C4-2B (cell line): ENCODE measurements around the gene KIF23.

Experiments used
- ZFX ChIP-seq: fragments of 450-650 bp; IDR thresholded peaks from 2 replicates; pipeline ENCODE4 v1.6.1; 2017
- TF ChIP-seq, protein P1 (sequence below): fragments of 450-650 bp; conservative IDR thresholded peaks from 2 replicates; pipeline ENCODE4 v1.5.1; 2017; ENCODE audit warnings: mild to moderate bottlenecking

DNA sequence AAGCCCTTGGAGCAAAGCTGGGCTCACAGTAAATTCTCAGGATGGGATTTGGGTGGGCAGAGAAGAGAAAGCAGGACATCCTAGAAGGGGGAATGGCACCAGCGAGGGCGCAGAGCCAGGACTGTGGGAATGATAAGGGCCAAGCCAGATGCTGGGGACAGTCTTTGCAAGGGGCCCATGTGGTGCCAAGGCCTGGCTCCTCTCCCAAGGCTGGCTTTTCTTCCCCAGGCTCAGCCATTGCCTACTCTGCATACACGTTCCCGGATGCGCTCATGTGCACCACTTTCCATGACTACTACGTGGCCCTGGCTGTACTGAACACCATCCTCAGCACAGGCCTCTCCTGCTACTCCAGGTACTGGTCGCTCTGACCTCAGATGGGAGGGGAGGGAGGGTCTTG, 24.7 kb upstream of the KIF23 start:
- TF ChIP-seq, protein P1, sequence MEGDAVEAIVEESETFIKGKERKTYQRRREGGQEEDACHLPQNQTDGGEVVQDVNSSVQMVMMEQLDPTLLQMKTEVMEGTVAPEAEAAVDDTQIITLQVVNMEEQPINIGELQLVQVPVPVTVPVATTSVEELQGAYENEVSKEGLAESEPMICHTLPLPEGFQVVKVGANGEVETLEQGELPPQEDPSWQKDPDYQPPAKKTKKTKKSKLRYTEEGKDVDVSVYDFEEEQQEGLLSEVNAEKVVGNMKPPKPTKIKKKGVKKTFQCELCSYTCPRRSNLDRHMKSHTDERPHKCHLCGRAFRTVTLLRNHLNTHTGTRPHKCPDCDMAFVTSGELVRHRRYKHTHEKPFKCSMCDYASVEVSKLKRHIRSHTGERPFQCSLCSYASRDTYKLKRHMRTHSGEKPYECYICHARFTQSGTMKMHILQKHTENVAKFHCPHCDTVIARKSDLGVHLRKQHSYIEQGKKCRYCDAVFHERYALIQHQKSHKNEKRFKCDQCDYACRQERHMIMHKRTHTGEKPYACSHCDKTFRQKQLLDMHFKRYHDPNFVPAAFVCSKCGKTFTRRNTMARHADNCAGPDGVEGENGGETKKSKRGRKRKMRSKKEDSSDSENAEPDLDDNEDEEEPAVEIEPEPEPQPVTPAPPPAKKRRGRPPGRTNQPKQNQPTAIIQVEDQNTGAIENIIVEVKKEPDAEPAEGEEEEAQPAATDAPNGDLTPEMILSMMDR = no peak
- TF ChIP-seq ZFX = no peak
